ENCODE data around the gene BBLN. TPM values are rescaled to one million over a fixed set of nuclear protein-coding genes. Genes with fewer than 3 reads are reported as not detected.
"Not testable (repeated sequence)": the region's sequence is repeated elsewhere in the genome, so short reads cannot be mapped to it uniquely, and the experiment has no call there.

The BBLN gene, protein sequence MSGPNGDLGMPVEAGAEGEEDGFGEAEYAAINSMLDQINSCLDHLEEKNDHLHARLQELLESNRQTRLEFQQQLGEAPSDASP
- 389 TPM for total RNA-seq

DNA sequence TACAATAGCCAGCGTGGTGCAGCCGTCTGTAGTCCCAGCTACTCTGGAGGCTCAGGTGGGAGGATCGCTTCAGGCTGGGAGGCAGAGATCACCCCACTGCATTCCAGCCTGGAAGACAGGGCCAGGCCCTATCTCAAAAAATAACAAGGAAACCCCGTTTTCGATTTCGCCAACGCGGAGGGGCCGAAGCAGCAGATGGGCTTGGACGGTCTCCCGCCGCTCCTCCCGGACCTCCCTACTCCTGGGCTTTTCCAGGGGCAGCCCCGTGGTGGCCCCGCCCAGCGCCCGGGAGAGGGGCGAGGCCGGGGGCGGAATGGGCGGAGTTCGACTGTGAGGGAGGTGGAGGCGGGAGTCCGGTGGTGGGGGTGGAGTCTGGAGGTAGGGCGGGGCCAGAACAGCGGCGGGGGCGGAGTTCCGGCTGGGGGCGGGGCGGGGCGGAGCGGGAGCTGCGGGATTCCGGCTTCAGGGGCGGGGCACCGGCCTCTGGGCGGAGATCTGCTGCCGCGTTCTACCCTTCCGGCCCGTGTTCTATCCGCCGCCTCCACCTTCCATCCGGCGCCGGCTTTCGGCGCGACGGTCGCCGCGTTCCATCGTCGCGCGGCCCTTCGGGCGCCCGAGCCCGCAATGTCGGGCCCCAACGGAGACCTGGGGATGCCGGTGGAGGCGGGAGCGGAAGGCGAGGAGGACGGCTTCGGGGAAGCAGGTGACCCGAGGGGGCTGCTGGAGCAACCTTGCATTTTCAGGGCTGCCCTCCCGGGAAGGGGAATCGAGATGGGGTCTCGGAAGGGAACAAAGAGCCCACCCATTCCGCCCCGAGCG lies at the start of gene BBLN:
BBLN (plus strand) TSS at position 482 of the 819 bp plus-strand sequence; CDS start at position 625, 143 bp downstream.
- Histone ChIP-seq H3K4me3 (peak within 1 kb of the TSS; percentile 59 to 90), H3K36me3 (peaks cover 13 to 16% of the 10 kb centered on the region in 2 donors), H3K9me3 (no peaks in the 10 kb centered on the region), H3K27ac (peak within 1 kb of the TSS; percentile 59 to 66), H3K27me3 (no peaks in the 10 kb centered on the region), H3K4me1 (peaks cover 0 to 18% of the 10 kb centered on the region in 2 donors)
- DNase-seq (ENCODE audit: low spot score in 2 of 2), result peak; percentile 63 to 97
- TF ChIP-seq, protein P1, sequence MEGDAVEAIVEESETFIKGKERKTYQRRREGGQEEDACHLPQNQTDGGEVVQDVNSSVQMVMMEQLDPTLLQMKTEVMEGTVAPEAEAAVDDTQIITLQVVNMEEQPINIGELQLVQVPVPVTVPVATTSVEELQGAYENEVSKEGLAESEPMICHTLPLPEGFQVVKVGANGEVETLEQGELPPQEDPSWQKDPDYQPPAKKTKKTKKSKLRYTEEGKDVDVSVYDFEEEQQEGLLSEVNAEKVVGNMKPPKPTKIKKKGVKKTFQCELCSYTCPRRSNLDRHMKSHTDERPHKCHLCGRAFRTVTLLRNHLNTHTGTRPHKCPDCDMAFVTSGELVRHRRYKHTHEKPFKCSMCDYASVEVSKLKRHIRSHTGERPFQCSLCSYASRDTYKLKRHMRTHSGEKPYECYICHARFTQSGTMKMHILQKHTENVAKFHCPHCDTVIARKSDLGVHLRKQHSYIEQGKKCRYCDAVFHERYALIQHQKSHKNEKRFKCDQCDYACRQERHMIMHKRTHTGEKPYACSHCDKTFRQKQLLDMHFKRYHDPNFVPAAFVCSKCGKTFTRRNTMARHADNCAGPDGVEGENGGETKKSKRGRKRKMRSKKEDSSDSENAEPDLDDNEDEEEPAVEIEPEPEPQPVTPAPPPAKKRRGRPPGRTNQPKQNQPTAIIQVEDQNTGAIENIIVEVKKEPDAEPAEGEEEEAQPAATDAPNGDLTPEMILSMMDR (IDR thresholded peaks at IDR 0.05), result no peak
- intact Hi-C loops (cut with DNase I), result loop anchor here (1.0 to 2.0 kb wide), 2 partner anchors 32 to 115 kb away; no protein-coding TSS in a partner anchor

DNA sequence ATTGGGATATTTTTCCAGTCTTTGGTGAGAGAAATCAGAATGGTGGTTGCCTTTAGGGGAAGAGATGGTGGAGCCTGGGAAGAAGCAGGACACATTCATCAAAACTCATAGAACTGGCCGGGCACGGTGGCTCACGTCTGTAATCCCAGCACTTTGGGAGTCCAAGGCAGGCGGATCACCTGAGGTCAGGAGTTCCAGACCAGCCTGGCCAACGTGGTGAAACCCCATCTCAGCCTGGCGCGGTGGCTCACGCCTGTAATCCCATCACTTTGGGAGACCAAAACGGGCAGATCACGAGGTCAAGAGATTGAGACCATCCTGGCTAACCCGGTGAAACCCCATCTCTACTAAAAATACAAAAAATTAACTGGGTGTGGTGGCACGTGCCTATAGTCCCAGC lies 48.3 kb upstream of the BBLN start:
- H3K27me3 ChIP-seq; H3K4me1 ChIP-seq; H3K27ac ChIP-seq; DNase-seq (ENCODE audit: low spot score in 2 of 2); H3K9me3 ChIP-seq; H3K4me3 ChIP-seq; intact Hi-C loops (cut with DNase I): not testable (repeated sequence)
- peaks cover 26 to 37% of the 10 kb centered on the region in 2 donors for H3K36me3 ChIP-seq

DNA sequence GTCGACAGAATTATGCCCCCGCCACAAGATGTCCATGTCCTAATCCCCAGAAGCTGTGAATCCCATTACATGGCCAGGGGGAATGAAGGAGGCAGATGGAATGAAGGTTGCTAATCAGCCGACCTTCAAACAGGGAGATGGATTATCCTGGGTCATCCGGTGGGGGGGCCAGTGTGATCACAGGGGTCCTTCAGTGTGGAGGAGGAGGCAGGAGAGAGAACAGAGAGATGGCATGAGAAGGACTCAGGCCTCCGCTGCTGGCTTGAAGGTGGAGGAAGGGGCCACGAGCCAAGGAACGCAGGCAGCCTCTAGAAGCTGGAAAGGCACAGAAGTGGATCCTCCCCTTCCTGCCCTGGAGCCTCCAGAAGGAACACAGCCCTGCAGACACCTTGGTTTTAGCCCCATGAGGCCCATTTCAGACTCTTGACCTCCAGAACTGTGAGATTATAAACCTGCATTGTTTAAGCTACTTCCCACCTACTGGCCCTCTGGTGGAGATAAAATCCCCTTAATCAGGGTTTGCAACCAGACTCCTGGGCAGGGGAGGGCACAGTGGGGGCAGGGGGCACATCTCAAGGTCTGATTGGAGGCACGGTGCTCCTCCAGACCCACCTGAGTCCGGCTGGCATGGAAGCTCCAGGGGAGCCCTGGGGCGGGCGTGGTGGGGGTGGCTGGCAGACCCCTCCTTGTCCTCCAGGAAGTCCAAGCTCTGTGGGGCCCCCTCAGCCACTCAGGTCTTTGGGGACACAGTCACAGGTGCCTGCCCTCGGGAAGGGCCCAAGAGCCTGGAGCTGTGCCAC lies 46.3 kb upstream of the BBLN start:
- no peaks in the 10 kb centered on the region for H3K9me3 ChIP-seq
- H3K4me1 ChIP-seq, result peaks cover 0 to 4% of the 10 kb centered on the region in 2 donors
- intact Hi-C loops (cut with DNase I), result no loop called here
- no peak overlapping the region for H3K27ac ChIP-seq
- no peak for DNase-seq (ENCODE audit: low spot score in 2 of 2)
- H3K36me3 ChIP-seq, result peaks cover 8 to 18% of the 10 kb centered on the region in 2 donors
- no peaks in the 10 kb centered on the region for H3K27me3 ChIP-seq
- TF ChIP-seq, protein P1 (IDR thresholded peaks at IDR 0.05), result no peak
- no peak overlapping the region for H3K4me3 ChIP-seq

DNA sequence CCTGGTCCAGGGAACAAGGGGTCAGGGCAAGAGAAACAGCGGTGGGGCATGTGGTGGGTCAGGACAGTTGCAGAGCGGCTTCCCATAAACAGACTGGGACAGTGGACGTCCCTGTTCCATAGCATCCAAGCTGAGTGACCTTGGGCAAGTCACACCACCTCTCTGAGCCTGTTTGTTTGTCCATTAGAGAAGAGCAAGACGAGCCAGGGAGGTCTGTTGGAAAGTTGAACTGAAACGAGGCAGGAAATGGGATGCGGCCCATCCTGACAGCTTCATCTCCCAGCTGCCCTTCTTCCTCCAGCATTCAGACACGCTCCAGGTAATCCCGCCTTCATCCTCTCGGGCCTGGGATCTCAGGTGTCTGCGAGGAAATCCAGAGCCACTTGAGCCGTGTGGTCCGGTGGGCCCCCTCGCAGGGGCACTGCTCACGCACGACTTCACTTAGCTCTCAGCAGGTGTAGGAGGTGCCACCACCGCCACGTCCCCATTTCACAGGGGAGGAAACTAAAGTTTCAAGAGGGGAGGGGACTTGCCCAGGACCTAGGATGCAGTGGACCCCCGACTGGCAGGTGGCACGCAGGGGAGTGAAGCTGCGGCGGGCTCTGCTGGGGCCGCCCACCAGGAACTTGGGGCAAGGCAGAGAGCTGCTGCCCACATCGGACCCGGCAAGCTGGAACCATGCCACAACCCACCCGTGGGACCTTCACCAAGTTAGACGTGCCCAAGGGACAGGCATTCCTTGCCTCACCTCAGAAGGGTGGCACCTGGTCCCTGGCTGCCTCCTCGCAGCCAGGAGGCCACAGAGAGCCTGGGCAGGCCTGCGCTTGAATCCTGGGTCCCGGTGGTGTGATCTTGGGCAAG lies 45.5 kb upstream of the BBLN start:
- H3K9me3 ChIP-seq, result no peaks in the 10 kb centered on the region
- TF ChIP-seq, protein P1 (IDR thresholded peaks at IDR 0.05), result no peak
- DNase-seq (ENCODE audit: low spot score in 2 of 2), result no peak
- no peak overlapping the region for H3K4me3 ChIP-seq
- H3K36me3 ChIP-seq, result peaks cover 8 to 9% of the 10 kb centered on the region in 2 donors
- peaks cover 0 to 4% of the 10 kb centered on the region in 2 donors for H3K4me1 ChIP-seq
- H3K27me3 ChIP-seq, result no peaks in the 10 kb centered on the region
- intact Hi-C loops (cut with DNase I), result loop anchor here (5.0 kb wide), 1 partner anchor 77 kb away; no protein-coding TSS in a partner anchor
- no peak overlapping the region for H3K27ac ChIP-seq

DNA sequence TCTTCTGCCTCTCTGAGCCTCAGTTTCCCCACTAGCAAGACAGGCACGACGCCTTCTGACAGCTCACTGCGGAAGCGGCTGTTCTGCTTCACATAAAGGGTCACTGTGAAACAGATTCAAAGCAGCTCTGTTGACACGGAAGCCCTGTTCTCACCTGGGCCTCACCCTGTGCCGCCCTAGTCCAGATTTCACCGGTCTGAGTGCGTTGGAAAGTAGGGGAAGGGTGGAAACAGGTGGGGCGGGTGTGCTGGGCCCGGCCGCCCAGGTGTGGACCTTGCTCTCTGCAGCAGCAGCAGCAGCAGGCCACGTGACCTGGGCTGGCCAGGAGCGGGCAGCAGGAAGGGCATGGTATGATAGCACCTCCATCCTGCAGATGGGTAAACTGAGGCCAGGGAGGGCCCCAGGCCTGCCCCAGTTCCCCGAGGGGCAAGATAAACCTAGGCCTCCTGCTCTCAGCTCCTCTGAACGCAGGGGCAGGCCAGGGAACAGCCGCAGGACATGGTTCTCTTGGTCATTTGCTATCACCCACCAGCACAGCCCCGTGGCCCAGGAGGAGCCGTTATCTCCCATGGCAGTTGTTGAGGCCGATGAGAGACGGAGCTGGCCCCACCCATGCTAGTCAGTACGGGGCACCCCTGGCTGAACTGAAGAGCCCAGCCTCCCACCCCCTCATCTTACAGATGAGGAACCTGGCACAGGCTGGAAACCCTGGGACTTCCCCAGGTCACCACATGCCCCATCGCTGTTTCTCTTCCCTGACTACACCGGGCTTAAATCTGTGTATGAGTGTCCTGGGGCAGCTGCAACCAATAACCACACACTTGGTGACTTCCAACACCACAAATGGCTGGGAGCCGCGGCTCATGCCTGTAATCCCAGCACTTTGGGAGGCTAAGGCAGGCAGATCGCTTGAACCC lies 44.6 kb upstream of the BBLN start:
- intact Hi-C loops (cut with DNase I), result loop anchor here (2.0 to 5.0 kb wide), 2 partner anchors 78 to 171 kb away; no protein-coding TSS in a partner anchor
- TF ChIP-seq, protein P1 (IDR thresholded peaks at IDR 0.05), result no peak
- DNase-seq (ENCODE audit: low spot score in 2 of 2), result no peak
- peaks cover 7 to 8% of the 10 kb centered on the region in 2 donors for H3K36me3 ChIP-seq
- no peaks in the 10 kb centered on the region for H3K27me3 ChIP-seq
- H3K4me3 ChIP-seq, result no peak overlapping the region
- peaks cover 0 to 4% of the 10 kb centered on the region in 2 donors for H3K4me1 ChIP-seq
- H3K27ac ChIP-seq, result no peak overlapping the region
- no peaks in the 10 kb centered on the region for H3K9me3 ChIP-seq
